ENCODE measurements around the gene MCCD1. TPM values are rescaled to one million over a fixed set of nuclear protein-coding genes. Genes with fewer than 3 reads are reported as not detected.

MCCD1 gene
- total RNA-seq, 2 donors from 2014 or later = not detected

- no peak overlapping the region for H3K27ac Mint-ChIP-seq
These were observed 2.7 kb upstream of the MCCD1 start for GRCh38 chr6:31525932-31526591.

GRCh38 chr6:31528307-31528777, 420 bp upstream of the MCCD1 start:
- 92 to 95% methylated on average over 4 of the region's 4 CpGs for WGBS, 2 experiments (ENCODE audit: insufficient coverage in 1 of 2, insufficient read length in 1 of 2)

More at GRCh38 chr6:31525932-31526591, 2.7 kb upstream of the MCCD1 start:
- H3K4me3 Mint-ChIP-seq = no peak overlapping the region
- H3K27me3 Mint-ChIP-seq (ENCODE audit: insufficient read depth) = peaks cover 8% of the 10 kb centered on the region
- no peak for DNase-seq
- peaks cover 16% of the 10 kb centered on the region for H3K36me3 ChIP-seq (ENCODE audit: control insufficient read depth, insufficient read depth, low read length)
- H3K9me3 Mint-ChIP-seq = no peaks in the 10 kb centered on the region
- no peaks in the 10 kb centered on the region for H3K9me3 ChIP-seq (ENCODE audit: control insufficient read depth, low read length)
- H3K36me3 Mint-ChIP-seq (ENCODE audit: low read depth) = peaks cover 16% of the 10 kb centered on the region
- no peak overlapping the region for H3K4me3 ChIP-seq (ENCODE audit: low read length)
- no peak for TF ChIP-seq CTCF (conservative IDR thresholded peaks at IDR 0.05)
- 94 to 100% methylated on average over 2 to 4 of the region's 4 CpGs for WGBS, 2 experiments (ENCODE audit: insufficient coverage in 1 of 2, insufficient read length in 1 of 2)
- H3K4me1 ChIP-seq (ENCODE audit: control insufficient read depth, insufficient read depth, low read length) = no peaks in the 10 kb centered on the region
- no peak overlapping the region for H3K9ac ChIP-seq (ENCODE audit: extremely low read depth, low read length, poor library complexity, severe bottlenecking)
- no peaks in the 10 kb centered on the region for H3K27me3 ChIP-seq (ENCODE audit: control insufficient read depth, insufficient read depth, low read length, poor library complexity, severe bottlenecking)
- no peak overlapping the region for H3K27ac ChIP-seq (ENCODE audit: low read depth, low read length)
- H3K4me1 Mint-ChIP-seq = peaks cover 17% of the 10 kb centered on the region

More at GRCh38 chr6:31528307-31528777, 420 bp upstream of the MCCD1 start:
- Histone ChIP-seq H3K4me3 (ENCODE audit: low read length) (no peak overlapping the region), H3K4me1 (ENCODE audit: control insufficient read depth, insufficient read depth, low read length) (no peaks in the 10 kb centered on the region), H3K27ac (ENCODE audit: low read depth, low read length) (peak overlapping the region; percentile 36), H3K27me3 (ENCODE audit: control insufficient read depth, insufficient read depth, low read length, poor library complexity, severe bottlenecking) (no peaks in the 10 kb centered on the region), H3K36me3 (ENCODE audit: control insufficient read depth, insufficient read depth, low read length) (peaks cover 39% of the 10 kb centered on the region), H3K9ac (ENCODE audit: extremely low read depth, low read length, poor library complexity, severe bottlenecking) (no peak overlapping the region), H3K9me3 (ENCODE audit: control insufficient read depth, low read length) (no peaks in the 10 kb centered on the region)
- peak; percentile 52 for DNase-seq
- no peaks in the 10 kb centered on the region for H3K9me3 Mint-ChIP-seq
- no peak for TF ChIP-seq CTCF (conservative IDR thresholded peaks at IDR 0.05)
- peaks cover 17% of the 10 kb centered on the region for H3K4me1 Mint-ChIP-seq
- no peaks in the 10 kb centered on the region for H3K27me3 Mint-ChIP-seq (ENCODE audit: insufficient read depth)
- peaks cover 35% of the 10 kb centered on the region for H3K36me3 Mint-ChIP-seq (ENCODE audit: low read depth)
- H3K4me3 Mint-ChIP-seq = no peak overlapping the region
- peak overlapping the region; percentile 48 for H3K27ac Mint-ChIP-seq
